Spinal cord (tissue), 10 donors: Measurements from ENCODE around the gene PDE10A. TPM values are rescaled to one million over a fixed set of nuclear protein-coding genes. Genes with fewer than 3 reads are reported as not detected.
A peak's percentile ranks its signal among the peaks of the same experiment; 100 is the strongest.

Experiments
- DNase-seq, 6 donors: peaks; one replicate each; pipeline versions ENCODE4 v3.0.0 to v3.0.0-alpha.2; 2013 to 2015; ENCODE audit warnings: low spot score in 6 of 6, low read depth in 4 of 6
- H3K27ac ChIP-seq: one replicate; pipeline ENCODE4 v1.5.1; 2013; ENCODE audit warnings: low read depth, low read length, control low read depth
- H3K27me3 ChIP-seq: one replicate; pipeline ENCODE4 v1.6.1; 2013; ENCODE audit warnings: low read length; ENCODE audit not compliant: control insufficient read depth, insufficient read depth
- H3K36me3 ChIP-seq: one replicate; pipeline ENCODE4 v1.6.1; 2013; ENCODE audit warnings: low read length; ENCODE audit not compliant: control insufficient read depth, insufficient read depth
- H3K4me1 ChIP-seq: one replicate; pipeline ENCODE4 v1.6.1; 2013; ENCODE audit warnings: low read length; ENCODE audit not compliant: control insufficient read depth, insufficient read depth
- H3K4me3 ChIP-seq: one replicate; pipeline ENCODE4 v1.5.1; 2013; ENCODE audit warnings: low read depth, low read length, control low read depth
- H3K9me3 ChIP-seq: one replicate; pipeline ENCODE4 v1.6.1; 2013; ENCODE audit warnings: low read length; ENCODE audit not compliant: control insufficient read depth, insufficient read depth
- WGBS: methylation state at CpG from one replicate; pipeline ENCODE4 v1.1.5; 2013; ENCODE audit warnings: missing lambda C conversion rate; ENCODE audit not compliant: insufficient coverage; 5-methylcytosine and 5-hydroxymethylcytosine counted together
- polyA plus RNA-seq, 2 donors: library from polyadenylated mRNA; unstranded; fragments of 120-200 nt; gene quantifications; one replicate each; pipeline ENCODE4 v1.2.1, GENCODE V29; 2013; ENCODE audit not compliant: insufficient read length in 2 of 2
- total RNA-seq, 2 donors: library from RNA; depleted of rRNA in 1 of 2; stranded (reverse); fragments of 120-200 nt in 1 of 2; fragments of >200 nt in 1 of 2; gene quantifications; one replicate each; pipeline versions ENCODE4 v1.2.3 to v1.2.4, GENCODE V29; 2013 to 2014
- donor health status: healthy.

PDE10A gene
- total and polyA plus RNA-seq, 4 donors = 10.9 to 28.2 (median 14.2) TPM

- Histone ChIP-seq H3K27ac (no peak overlapping the region), H3K27me3 (peaks cover 51% of the 10 kb centered on the region), H3K9me3 (no peaks in the 10 kb centered on the region), H3K36me3 (no peaks in the 10 kb centered on the region), H3K4me1 (peaks cover 13% of the 10 kb centered on the region), H3K4me3 (no peak overlapping the region)
- DNase-seq = no peak
- WGBS = 58% methylated on average over 5 of the region's 8 CpGs
Observed at GRCh38 chr6:165668951-165669350, 5.9 kb upstream of the PDE10A start.

- H3K27ac ChIP-seq = no peak overlapping the region
- no peak overlapping the region for H3K4me3 ChIP-seq
- no peaks in the 10 kb centered on the region for H3K9me3 ChIP-seq
- peaks cover 32% of the 10 kb centered on the region for H3K4me1 ChIP-seq
- no CpG with 5 or more reads among the region's 4 CpGs for WGBS
- no peaks in the 10 kb centered on the region for H3K36me3 ChIP-seq
- H3K27me3 ChIP-seq = peaks cover 63% of the 10 kb centered on the region
- peak in 1 of 6 donors; percentile 17 for DNase-seq
Observed at GRCh38 chr6:165665384-165665672, 2.3 kb upstream of the PDE10A start.

- Histone ChIP-seq H3K4me1 (peaks cover 37% of the 10 kb centered on the region), H3K27ac (no peak overlapping the region), H3K36me3 (no peaks in the 10 kb centered on the region), H3K27me3 (peaks cover 67% of the 10 kb centered on the region), H3K9me3 (no peaks in the 10 kb centered on the region), H3K4me3 (peak overlapping the region; percentile 40)
- DNase-seq = peak in 2 of 6 donors; percentile 13 to 28
- WGBS = 2% methylated on average over 13 of the region's 25 CpGs
Observed at GRCh38 chr6:165664559-165665383, 1.7 kb upstream of the PDE10A start.

- under 1% methylated on average over 44 of the region's 48 CpGs for WGBS
- Histone ChIP-seq H3K9me3 (no peaks in the 10 kb centered on the region), H3K27me3 (peaks cover 64% of the 10 kb centered on the region), H3K4me3 (peak overlapping the region; percentile 40), H3K4me1 (peaks cover 40% of the 10 kb centered on the region), H3K27ac (no peak overlapping the region), H3K36me3 (no peaks in the 10 kb centered on the region)
- peak in 2 of 6 donors; percentile 33 to 55 for DNase-seq
Observed at GRCh38 chr6:165663736-165664558, 906 bp upstream of the PDE10A start.

- H3K4me1 ChIP-seq = peaks cover 40% of the 10 kb centered on the region
- H3K27me3 ChIP-seq = peaks cover 61% of the 10 kb centered on the region
- no peak overlapping the region for H3K27ac ChIP-seq
- peak in 2 of 6 donors; percentile 22 to 63 for DNase-seq
- no peaks in the 10 kb centered on the region for H3K9me3 ChIP-seq
- 0% methylated on average over 19 of the region's 22 CpGs for WGBS
- H3K36me3 ChIP-seq = no peaks in the 10 kb centered on the region
- peak overlapping the region; percentile 40 for H3K4me3 ChIP-seq
Observed at GRCh38 chr6:165663377-165663735, 315 bp upstream of the PDE10A start.

GRCh38 chr6:165662041-165662748, 846 bp downstream of the PDE10A start:
- Histone ChIP-seq H3K27ac (no peak overlapping the region), H3K4me1 (peaks cover 40% of the 10 kb centered on the region), H3K9me3 (no peaks in the 10 kb centered on the region), H3K4me3 (peak overlapping the region; percentile 63), H3K27me3 (peaks cover 52% of the 10 kb centered on the region), H3K36me3 (no peaks in the 10 kb centered on the region)
- WGBS = under 1% methylated on average over 88 of the region's 100 CpGs
- peak in 4 of 6 donors; percentile 17 to 87 (median 64) for DNase-seq

GRCh38 chr6:165661664-165662025, 1.4 kb downstream of the PDE10A start:
- Histone ChIP-seq H3K27me3 (peaks cover 46% of the 10 kb centered on the region), H3K9me3 (no peaks in the 10 kb centered on the region), H3K27ac (no peak overlapping the region), H3K36me3 (no peaks in the 10 kb centered on the region), H3K4me3 (peak overlapping the region; percentile 63), H3K4me1 (peaks cover 40% of the 10 kb centered on the region)
- 0% methylated on average over 36 of the region's 36 CpGs for WGBS
- peak in 1 of 6 donors; percentile 63 for DNase-seq

- peaks cover 40% of the 10 kb centered on the region for H3K27me3 ChIP-seq
- H3K36me3 ChIP-seq = no peaks in the 10 kb centered on the region
- WGBS = under 1% methylated on average over 67 of the region's 69 CpGs
- H3K4me1 ChIP-seq = peaks cover 40% of the 10 kb centered on the region
- DNase-seq = peak in 5 of 6 donors; percentile 17 to 82 (median 28)
- H3K4me3 ChIP-seq = peak overlapping the region; percentile 63
- H3K27ac ChIP-seq = no peak overlapping the region
- H3K9me3 ChIP-seq = no peaks in the 10 kb centered on the region
Observed at GRCh38 chr6:165660857-165661663, 2.0 kb downstream of the PDE10A start.
